OCI-LY7 (cell line): ENCODE measurements around the gene ENO2. TPM values are rescaled to one million over a fixed set of nuclear protein-coding genes. Genes with fewer than 3 reads are reported as not detected.

Source experiments
- BruUV-seq: library from RNA; stranded (reverse); fragments of 400-500 nt; replicated peaks from 2 replicates; lab custom pipeline; 2021; lab: Mats Ljungman, UMichigan
- CTCF ChIA-PET: fragments of 300-600 bp; sonication (Branson Sonifier 250); formaldehyde crosslinking; loops from one replicate; lab custom pipeline; 2022; ENCODE audit warnings: antibody characterized with exemption; ENCODE audit not compliant: unreplicated experiment; lab: Charles Lee
- POLR2A ChIA-PET: fragments of 300-600 bp; sonication (Branson Sonifier 250); formaldehyde crosslinking; loops from one replicate; lab custom pipeline; 2022; ENCODE audit warnings: antibody characterized with exemption; lab: Charles Lee
- DNase-seq: peaks from one replicate; pipeline ENCODE4 v3.0.0-alpha.2; 2015; ENCODE audit warnings: low spot score
- H2AFZ ChIP-seq: fragments of 200-600 bp; sonication (generic), shearing (Covaris generic); 2 replicates; pipeline ENCODE4 v1.6.1; 2014; ENCODE audit warnings: mild to moderate bottlenecking, antibody characterized with exemption, low read length, moderate library complexity
- H3K27ac ChIP-seq: fragments of 200-600 bp; sonication (generic); 2 replicates; pipeline ENCODE4 v1.5.1; 2014; ENCODE audit warnings: mixed run types, low read depth, mild to moderate bottlenecking, moderate library complexity, low read length, inconsistent platforms; ENCODE audit not compliant: poor library complexity, severe bottlenecking
- H3K36me3 ChIP-seq: fragments of 200-600 bp; sonication (generic); 2 replicates; pipeline ENCODE4 v1.6.1; 2014; ENCODE audit warnings: mild to moderate bottlenecking, antibody characterized with exemption, low read length, moderate library complexity, mixed read lengths; ENCODE audit not compliant: insufficient read depth
- H3K4me1 ChIP-seq: fragments of 200-600 bp; sonication (generic); 2 replicates; pipeline ENCODE4 v1.5.1; 2014; ENCODE audit warnings: mild to moderate bottlenecking, low read length; ENCODE audit not compliant: insufficient read depth, poor library complexity, severe bottlenecking
- H3K4me2 ChIP-seq: fragments of 200-600 bp; sonication (generic); 2 replicates; pipeline ENCODE4 v1.6.1; 2014; ENCODE audit warnings: mild to moderate bottlenecking, low read length
- H3K4me3 ChIP-seq: fragments of 200-600 bp; sonication (generic); 2 replicates; pipeline ENCODE4 v1.5.1; 2014; ENCODE audit warnings: mild to moderate bottlenecking, low read depth, low read length; ENCODE audit not compliant: poor library complexity, severe bottlenecking
- H3K79me2 ChIP-seq: fragments of 200-600 bp; sonication (generic); 2 replicates; pipeline ENCODE4 v1.6.1; 2016; ENCODE audit warnings: low read depth, mild to moderate bottlenecking, low read length, moderate library complexity, mixed read lengths; ENCODE audit not compliant: insufficient read depth
- H3K9me2 ChIP-seq: fragments of 200-600 bp; sonication (generic); 2 replicates; pipeline ENCODE4 v1.6.1; 2016; ENCODE audit warnings: mild to moderate bottlenecking, low read length, mixed read lengths; ENCODE audit not compliant: insufficient read depth
- H3K9me3 ChIP-seq: fragments of 200-600 bp; sonication (generic); 2 replicates; pipeline ENCODE4 v1.6.1; 2014; ENCODE audit warnings: mild to moderate bottlenecking, mixed run types, low read length, mixed read lengths
- H4K20me1 ChIP-seq: fragments of 200-600 bp; sonication (generic); 2 replicates; pipeline ENCODE4 v1.6.1; 2014; ENCODE audit warnings: mild to moderate bottlenecking, antibody characterized with exemption, low read length, moderate library complexity, mixed read lengths; ENCODE audit not compliant: insufficient read depth
- CTCF ChIP-seq: fragments of 200-600 bp; sonication (generic); conservative IDR thresholded peaks from 2 replicates; pipeline ENCODE4 v1.5.1; 2014; ENCODE audit warnings: mild to moderate bottlenecking, antibody characterized with exemption, low read length, moderate library complexity, mixed read lengths
- EZH2phosphoT487 ChIP-seq: fragments of 200-600 bp; sonication (generic); IDR thresholded peaks from 2 replicates; pipeline ENCODE4 v1.6.1; 2018; ENCODE audit warnings: low read depth, borderline replicate concordance, mild to moderate bottlenecking, mixed run types, antibody characterized with exemption, low read length, moderate library complexity, mixed read lengths
- intact Hi-C: fragments of 100-400 bp; cut with micrococcal nuclease; formaldehyde crosslinking; loops from one replicate; pipeline ENCODE4 v1.10.0; 2022; ENCODE audit not compliant: unreplicated experiment
- total RNA-seq, 2 experiments: library from RNA; depleted of rRNA in 1 of 2; stranded (reverse); fragments of >200 nt in 1 of 2; shearing (Covaris generic) in 1 of 2; gene quantifications; 2 replicates each; pipeline ENCODE4 v1.2.3, GENCODE V29; 2014 to 2022

ENO2 gene
- total RNA-seq, 2 experiments from 2014 or later: 24.9 to 89.5 TPM

GRCh38 chr12:6916426-6917200 is 2.2 kb downstream of the ENO2 start:
- no peak overlapping the region for H3K4me2 ChIP-seq
- intact Hi-C loops: no loop called here
- no peak overlapping the region for H2AFZ ChIP-seq
- H3K27ac ChIP-seq: no peak overlapping the region
- H4K20me1 ChIP-seq: no peaks in the 10 kb centered on the region
- no peak overlapping the region for H3K4me3 ChIP-seq
- H3K9me2 ChIP-seq: no peaks in the 10 kb centered on the region
- peaks cover 56% of the 10 kb centered on the region for H3K4me1 ChIP-seq
- no peaks in the 10 kb centered on the region for H3K9me3 ChIP-seq
- H3K79me2 ChIP-seq: no peaks in the 10 kb centered on the region
- DNase-seq: no peak
- ChIA-PET POLR2A (no interaction called here), CTCF (no interaction called here)
- peaks cover 5% of the 10 kb centered on the region; the same call in 1 of the 2 replicates for H3K36me3 ChIP-seq
- no TSS peak for BruUV-seq
- no peak for TF ChIP-seq CTCF
- no peak for TF ChIP-seq EZH2phosphoT487

- Histone ChIP-seq H3K9me2 (no peaks in the 10 kb centered on the region), H3K27ac (no peak overlapping the region), H3K4me2 (no peak overlapping the region), H4K20me1 (no peaks in the 10 kb centered on the region), H2AFZ (no peak overlapping the region), H3K79me2 (no peaks in the 10 kb centered on the region), H3K9me3 (no peaks in the 10 kb centered on the region), H3K4me1 (peaks cover 66% of the 10 kb centered on the region), H3K36me3 (peaks cover 5% of the 10 kb centered on the region; the same call in 1 of the 2 replicates), H3K4me3 (no peak overlapping the region)
- CTCF ChIA-PET: interaction anchor here (0.5 kb wide), 1 partner anchor 578 kb away, joined by 3 read pairs; no protein-coding TSS in a partner anchor
- POLR2A ChIA-PET: interaction anchor here (0.5 kb wide), 1 partner anchor 101 kb away, joined by 3 read pairs; the partner anchor contains the start of gene LPCAT3
- no peak for DNase-seq
- TF ChIP-seq CTCF (no peak), EZH2phosphoT487 (no peak)
- BruUV-seq: no TSS peak
- intact Hi-C loops: no loop called here
Observed at GRCh38 chr12:6917491-6918231, 3.3 kb downstream of the ENO2 start.
